Measurements from ENCODE around the gene MAMDC2.

DNA sequence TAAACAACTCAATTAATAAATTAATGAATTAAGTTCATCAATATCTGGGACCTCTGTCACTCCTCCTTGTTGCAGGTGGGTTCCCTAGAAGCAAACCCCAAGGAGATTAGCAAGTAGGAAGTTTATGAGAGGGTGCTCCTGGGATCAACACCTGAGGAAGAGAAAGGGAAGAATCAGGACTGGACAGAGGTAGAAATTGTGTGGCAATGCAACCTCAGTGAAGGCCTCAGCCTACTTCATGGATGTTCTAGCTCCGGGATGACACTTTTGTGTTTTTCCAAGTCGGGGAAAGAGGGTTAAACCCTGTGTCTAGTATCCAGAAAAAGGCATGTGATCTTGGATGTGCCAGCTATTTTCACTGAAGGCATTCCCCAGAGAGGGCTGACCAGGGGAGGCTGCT, 23.2 kb downstream of the MAMDC2 start:
- TF ChIP-seq, protein P1, sequence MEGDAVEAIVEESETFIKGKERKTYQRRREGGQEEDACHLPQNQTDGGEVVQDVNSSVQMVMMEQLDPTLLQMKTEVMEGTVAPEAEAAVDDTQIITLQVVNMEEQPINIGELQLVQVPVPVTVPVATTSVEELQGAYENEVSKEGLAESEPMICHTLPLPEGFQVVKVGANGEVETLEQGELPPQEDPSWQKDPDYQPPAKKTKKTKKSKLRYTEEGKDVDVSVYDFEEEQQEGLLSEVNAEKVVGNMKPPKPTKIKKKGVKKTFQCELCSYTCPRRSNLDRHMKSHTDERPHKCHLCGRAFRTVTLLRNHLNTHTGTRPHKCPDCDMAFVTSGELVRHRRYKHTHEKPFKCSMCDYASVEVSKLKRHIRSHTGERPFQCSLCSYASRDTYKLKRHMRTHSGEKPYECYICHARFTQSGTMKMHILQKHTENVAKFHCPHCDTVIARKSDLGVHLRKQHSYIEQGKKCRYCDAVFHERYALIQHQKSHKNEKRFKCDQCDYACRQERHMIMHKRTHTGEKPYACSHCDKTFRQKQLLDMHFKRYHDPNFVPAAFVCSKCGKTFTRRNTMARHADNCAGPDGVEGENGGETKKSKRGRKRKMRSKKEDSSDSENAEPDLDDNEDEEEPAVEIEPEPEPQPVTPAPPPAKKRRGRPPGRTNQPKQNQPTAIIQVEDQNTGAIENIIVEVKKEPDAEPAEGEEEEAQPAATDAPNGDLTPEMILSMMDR (IDR thresholded peaks at IDR 0.05) = no peak
- TF ChIP-seq POLR2A (IDR thresholded peaks at IDR 0.05) (no peak), POLR2AphosphoS5 (IDR thresholded peaks at IDR 0.05) (no peak)
